GM23338 (cell line): ENCODE data around the gene CDK13. TPM values are rescaled to one million over a fixed set of nuclear protein-coding genes. Genes with fewer than 3 reads are reported as not detected.
A peak's percentile ranks its signal among the peaks of the same experiment; 100 is the strongest.

Experiments used
- ATAC-seq: fragments of 200-7000 bp; cut with Tn5 transposase; 3 replicates; pipeline ENCODE4 v1.9.1; 2020
- DNase-seq: peaks from one replicate; pipeline ENCODE4 v3.0.0-alpha.2; 2015; ENCODE audit warnings: low spot score
- H2AFZ ChIP-seq: fragments of 200-600 bp; sonication (generic); 2 replicates; pipeline ENCODE4 v1.8.0; 2016; ENCODE audit warnings: antibody characterized with exemption, mild to moderate bottlenecking, moderate library complexity
- H3F3A ChIP-seq: fragments of 200-600 bp; sonication (generic); replicated peaks from 2 replicates; pipeline ENCODE4 v1.8.0; 2017; ENCODE audit warnings: antibody characterized with exemption, mixed run types, low read depth
- H3K27ac ChIP-seq: fragments of 200-600 bp; sonication (generic); 2 replicates; pipeline ENCODE4 v1.6.1; 2016; ENCODE audit warnings: low read depth
- H3K27me3 ChIP-seq: fragments of 200-600 bp; sonication (generic); 2 replicates; pipeline ENCODE4 v1.8.0; 2016; ENCODE audit warnings: mild to moderate bottlenecking, mixed run types, moderate library complexity; ENCODE audit not compliant: insufficient read depth
- H3K36me3 ChIP-seq: fragments of 200-600 bp; sonication (generic); 2 replicates; pipeline ENCODE4 v1.8.0; 2016; ENCODE audit warnings: mild to moderate bottlenecking; ENCODE audit not compliant: insufficient read depth
- H3K4me1 ChIP-seq: fragments of 200-600 bp; sonication (generic); 2 replicates; pipeline ENCODE4 v1.8.0; 2016; ENCODE audit warnings: mild to moderate bottlenecking, moderate library complexity; ENCODE audit not compliant: insufficient read depth
- H3K4me2 ChIP-seq: fragments of 200-600 bp; sonication (generic); 2 replicates; pipeline ENCODE4 v1.7.1; 2017; ENCODE audit warnings: mixed run types
- H3K4me3 ChIP-seq: fragments of 200-600 bp; sonication (generic); 2 replicates; pipeline ENCODE4 v1.6.1; 2016; ENCODE audit warnings: mixed run types
- H3K79me2 ChIP-seq: fragments of 200-600 bp; sonication (generic); replicated peaks from 2 replicates; pipeline ENCODE4 v1.8.0; 2017; ENCODE audit warnings: mild to moderate bottlenecking; ENCODE audit not compliant: insufficient read depth
- H3K9me2 ChIP-seq: fragments of 200-600 bp; sonication (generic); 2 replicates; pipeline ENCODE4 v1.8.0; 2017; ENCODE audit not compliant: insufficient read depth
- H4K20me1 ChIP-seq: fragments of 200-600 bp; sonication (generic); replicated peaks from 2 replicates; pipeline ENCODE4 v1.8.0; 2017; ENCODE audit warnings: mild to moderate bottlenecking; ENCODE audit not compliant: insufficient read depth
- H3K27ac Mint-ChIP-seq: 2 replicates; pipeline ENCODE4 v1.8.0; 2020; ENCODE audit warnings: inconsistent platforms, mild to moderate bottlenecking, moderate library complexity, mixed read lengths
- H3K27me3 Mint-ChIP-seq: 3 replicates; pipeline ENCODE4 v1.8.0; 2022; ENCODE audit warnings: low read depth, mild to moderate bottlenecking, moderate library complexity, mixed read lengths, inconsistent platforms; ENCODE audit not compliant: insufficient read depth, poor library complexity
- H3K36me3 Mint-ChIP-seq: 3 replicates; pipeline ENCODE4 v1.8.0; 2021; ENCODE audit warnings: low read depth, mild to moderate bottlenecking, inconsistent platforms, moderate library complexity, mixed read lengths
- H3K4me1 Mint-ChIP-seq: 3 replicates; pipeline ENCODE4 v1.8.0; 2020; ENCODE audit warnings: mild to moderate bottlenecking, inconsistent platforms, mixed read lengths
- H3K4me3 Mint-ChIP-seq: 3 replicates; pipeline ENCODE4 v1.8.0; 2021; ENCODE audit warnings: moderate library complexity, mild to moderate bottlenecking, inconsistent platforms, mixed read lengths
- H3K9me3 Mint-ChIP-seq: 3 replicates; pipeline ENCODE4 v1.8.0; 2020; ENCODE audit warnings: moderate library complexity, mild to moderate bottlenecking, inconsistent platforms, mixed read lengths
- CREB1 ChIP-seq: fragments of 250-450 bp; sonication (Bioruptor Pico); IDR thresholded peaks from 2 replicates; pipeline ENCODE4 v1.5.0; 2020; ENCODE audit warnings: low read depth, mild to moderate bottlenecking, moderate library complexity
- CTCF ChIP-seq, 2 experiments: fragments of 200-600 bp in 1 of 2; sonication (generic) in 1 of 2; conservative IDR thresholded peaks; 2 replicates each; pipeline versions ENCODE4 v1.5.1 to v1.6.1; 2016 to 2017; ENCODE audit warnings: antibody characterized with exemption in 2 of 2, low read depth in 2 of 2, mild to moderate bottlenecking in 2 of 2, moderate library complexity in 1 of 2
- ETS1 ChIP-seq: IDR thresholded peaks from 2 replicates; pipeline ENCODE4 v1.6.1; 2016; ENCODE audit warnings: antibody characterized with exemption
- EZH2 ChIP-seq: fragments of 200-600 bp; sonication (generic); IDR thresholded peaks from one replicate; pipeline ENCODE4 v1.8.0; 2017; ENCODE audit warnings: antibody characterized with exemption, mild to moderate bottlenecking, low read depth; ENCODE audit not compliant: unreplicated experiment
- EZH2phosphoT487 ChIP-seq: fragments of 200-600 bp; sonication (generic); IDR thresholded peaks from one replicate; pipeline ENCODE4 v1.8.1; 2018; ENCODE audit warnings: antibody characterized with exemption; ENCODE audit not compliant: unreplicated experiment
- JUNB ChIP-seq: IDR thresholded peaks from one replicate; pipeline ENCODE4 v1.6.1; 2016; ENCODE audit warnings: antibody characterized with exemption; ENCODE audit not compliant: unreplicated experiment
- NANOG ChIP-seq: IDR thresholded peaks from 2 replicates; pipeline ENCODE4 v1.6.1; 2016; ENCODE audit warnings: antibody characterized with exemption, borderline replicate concordance
- POLR2AphosphoS5 ChIP-seq: IDR thresholded peaks from 2 replicates; pipeline ENCODE4 v1.6.1; 2016; ENCODE audit warnings: antibody characterized with exemption, low read depth
- REST ChIP-seq: IDR thresholded peaks from one replicate; pipeline ENCODE4 v1.6.1; 2018; ENCODE audit warnings: antibody characterized with exemption; ENCODE audit not compliant: unreplicated experiment
- STAT1 ChIP-seq: IDR thresholded peaks from one replicate; pipeline ENCODE4 v1.6.1; 2016; ENCODE audit warnings: antibody characterized with exemption; ENCODE audit not compliant: unreplicated experiment
- ZNF114 ChIP-seq: fragments of 250-450 bp; sonication (Bioruptor Pico); IDR thresholded peaks from 2 replicates; pipeline ENCODE4 v1.5.0; 2020; ENCODE audit warnings: mild to moderate bottlenecking, moderate library complexity
- ZNF331 ChIP-seq: fragments of 250-450 bp; sonication (Bioruptor Pico); IDR thresholded peaks from 2 replicates; pipeline ENCODE4 v1.5.0; 2020; ENCODE audit warnings: low read depth, mild to moderate bottlenecking, moderate library complexity
- ZNF462 ChIP-seq: fragments of 250-450 bp; sonication (Bioruptor Pico); IDR thresholded peaks from 2 replicates; pipeline ENCODE4 v1.5.0; 2020; ENCODE audit warnings: mild to moderate bottlenecking, moderate library complexity
- polyA plus RNA-seq: library from polyadenylated mRNA; unstranded; fragments of >200 nt; fragmentation: Nextera tagmentation; extraction: Ambion mirVana; gene quantifications from 2 replicates; pipeline ENCODE4 v1.2.1, GENCODE V29; 2016
- total RNA-seq: library from RNA; depleted of rRNA; stranded (reverse); fragments of >200 nt; shearing (Covaris generic); gene quantifications from 2 replicates; pipeline ENCODE4 v1.2.3, GENCODE V29; 2014

CDK13 gene
- total and polyA plus RNA-seq, 2 experiments from 2014 or later, result 39.4 to 80.2 TPM

GRCh38 chr7:39985398-39985918, 35.4 kb downstream of the CDK13 start:
- no peak overlapping the region for H3K4me3 ChIP-seq
- H3K4me1 Mint-ChIP-seq, result peaks cover 21% of the 10 kb centered on the region
- H3K9me3 Mint-ChIP-seq, result no peaks in the 10 kb centered on the region
- no peaks in the 10 kb centered on the region for H3K36me3 ChIP-seq
- H3K4me2 ChIP-seq, result peak overlapping the region; percentile 33; the same call in 1 of the 2 replicates
- no peaks in the 10 kb centered on the region for H3K27me3 ChIP-seq
- peaks cover 12% of the 10 kb centered on the region for H3K36me3 Mint-ChIP-seq
- no peaks in the 10 kb centered on the region for H3K9me2 ChIP-seq
- peaks cover 97% of the 10 kb centered on the region for H3K79me2 ChIP-seq
- no peak overlapping the region for H2AFZ ChIP-seq
- no peaks in the 10 kb centered on the region; the same call in 1 of the 2 replicates for H4K20me1 ChIP-seq
- ATAC-seq, result peak; percentile 49
- H3K27ac ChIP-seq, result no peak overlapping the region; the same call in 1 of the 2 replicates
- peaks cover 35% of the 10 kb centered on the region for H3K4me1 ChIP-seq
- no peaks in the 10 kb centered on the region for H3K27me3 Mint-ChIP-seq
- H3K4me3 Mint-ChIP-seq, result no peak overlapping the region
- DNase-seq, result no peak
- H3K27ac Mint-ChIP-seq, result peak overlapping the region; percentile 94
- no peak for TF ChIP-seq ZNF114 (CRISPR knock-in tag)
- no peak for TF ChIP-seq ETS1
- no peak for TF ChIP-seq JUNB
- TF ChIP-seq EZH2, result no peak
- no peak for TF ChIP-seq STAT1
- TF ChIP-seq CTCF (conservative IDR thresholded peaks at IDR 0.05; ENCODE audit: low read depth in 2 of 2), result no peak
- TF ChIP-seq ZNF462 (CRISPR knock-in tag), result no peak
- no peak for TF ChIP-seq ZNF331
- no peak for TF ChIP-seq CREB1 (CRISPR knock-in tag)
- no peak for TF ChIP-seq POLR2AphosphoS5
- no peak for TF ChIP-seq EZH2phosphoT487
- no peak for TF ChIP-seq NANOG
- TF ChIP-seq REST, result no peak
- H3F3A ChIP-seq, result no peaks in the 10 kb centered on the region
